HG03457 (cell line): ENCODE results near the gene GTF3C2.
A peak's percentile ranks its signal among the peaks of the same experiment; 100 is the strongest.

ENCODE experiments used
- ATAC-seq: cut with Tn5 transposase; IDR thresholded peaks from one replicate; pipeline ENCODE4 v1.9.1; 2021; ENCODE audit warnings: moderate number of reproducible peaks; ENCODE audit not compliant: unreplicated experiment

GTF3C2 gene

GRCh38 chr2:27356382-27357181, at the start of gene GTF3C2:
TSS of gene GTF3C2 (minus strand) at chr2:27356764. CDS start at chr2:27343554, 13,210 bp downstream.
- peak; percentile 68 for ATAC-seq

- no peak for ATAC-seq
Observed at GRCh38 chr2:27400348-27401135, 44.0 kb upstream of the GTF3C2 start.

- ATAC-seq: no peak
Observed at GRCh38 chr2:27398962-27399361, 42.4 kb upstream of the GTF3C2 start.

- no peak for ATAC-seq
Observed at GRCh38 chr2:27393225-27393624, 36.7 kb upstream of the GTF3C2 start.

- no peak for ATAC-seq
Observed at GRCh38 chr2:27390822-27391679, 34.5 kb upstream of the GTF3C2 start.

- ATAC-seq: no peak
Observed at GRCh38 chr2:27381577-27382181, 25.1 kb upstream of the GTF3C2 start.

- peak; percentile 70 for ATAC-seq
Observed at GRCh38 chr2:27380626-27381545, 24.3 kb upstream of the GTF3C2 start, which contains the start of gene ZNF513. TSS of gene ZNF513 (minus strand) at chr2:27380734. CDS start at chr2:27380526, 208 bp downstream.

- peak; percentile 22 for ATAC-seq
Observed at GRCh38 chr2:27379836-27380625, 23.5 kb upstream of the GTF3C2 start.

- no peak for ATAC-seq
Observed at GRCh38 chr2:27379383-27379835, 22.8 kb upstream of the GTF3C2 start.

GRCh38 chr2:27378809-27379290, 22.3 kb upstream of the GTF3C2 start:
- ATAC-seq: no peak

GRCh38 chr2:27378096-27378808, 21.7 kb upstream of the GTF3C2 start:
- ATAC-seq: no peak

- no peak for ATAC-seq
Observed at GRCh38 chr2:27377618-27378095, 21.1 kb upstream of the GTF3C2 start.

- ATAC-seq: no peak
Observed at GRCh38 chr2:27376866-27377617, 20.5 kb upstream of the GTF3C2 start.

GRCh38 chr2:27376151-27376865, 19.7 kb upstream of the GTF3C2 start:
- ATAC-seq: no peak

- ATAC-seq: no peak
Observed at GRCh38 chr2:27375513-27376099, 19.0 kb upstream of the GTF3C2 start.

GRCh38 chr2:27373567-27373966, 17.0 kb upstream of the GTF3C2 start:
- ATAC-seq: no peak
